Activated B cell treated with CpG ODN at 0.5 μM for 24 hours (primary cell): ENCODE results near the gene JARID2. TPM values are rescaled to one million over a fixed set of nuclear protein-coding genes. Genes with fewer than 3 reads are reported as not detected.
A peak's percentile ranks its signal among the peaks of the same experiment; 100 is the strongest.

ENCODE experiments used
- ATAC-seq: fragments of 200-7000 bp; cut with Tn5 transposase; one replicate; pipeline ENCODE4 v1.10.0; 2021; ENCODE audit warnings: low read depth, mild to moderate bottlenecking, moderate library complexity
- CTCF ChIA-PET: fragments of 350-600 bp; sonication (Branson Sonifier 250); formaldehyde crosslinking; loops from one replicate; lab custom pipeline; 2021; ENCODE audit warnings: antibody characterized with exemption; lab: Charles Lee
- POLR2A ChIA-PET: fragments of 350-600 bp; sonication (Branson Sonifier 250); formaldehyde crosslinking; loops from one replicate; lab custom pipeline; 2021; ENCODE audit warnings: antibody characterized with exemption; lab: Charles Lee
- DNase-seq: peaks from one replicate; pipeline ENCODE4 v3.0.0; 2022
- H3K27ac Mint-ChIP-seq: one replicate; pipeline ENCODE4 v1.8.0; 2020; ENCODE audit warnings: mixed read lengths
- H3K27me3 Mint-ChIP-seq: one replicate; pipeline ENCODE4 v1.8.0; 2021; ENCODE audit warnings: mixed read lengths
- H3K36me3 Mint-ChIP-seq: one replicate; pipeline ENCODE4 v1.8.0; 2021; ENCODE audit warnings: low read depth, mixed read lengths
- H3K4me1 Mint-ChIP-seq: one replicate; pipeline ENCODE4 v1.8.0; 2021; ENCODE audit warnings: mixed read lengths
- H3K4me3 Mint-ChIP-seq: one replicate; pipeline ENCODE4 v1.8.0; 2020; ENCODE audit warnings: mild to moderate bottlenecking, mixed read lengths
- H3K9me3 Mint-ChIP-seq: one replicate; pipeline ENCODE4 v1.8.0; 2020; ENCODE audit warnings: mixed read lengths
- intact Hi-C: fragments of 100-400 bp; cut with micrococcal nuclease; formaldehyde crosslinking; loops from one replicate; pipeline ENCODE4 v1.15.1; 2024
- total RNA-seq: library from RNA; stranded (reverse); gene quantifications from 2 replicates; pipeline ENCODE4 v1.2.3, GENCODE V29; 2022
- TF ChIP-seq, protein P1 (sequence below): fragments of 200-600 bp; IDR thresholded peaks from one replicate; pipeline ENCODE4 v1.8.0; 2022; ENCODE audit warnings: antibody characterized with exemption, mild to moderate bottlenecking

Gene JARID2
- total RNA-seq, 1 donor from 2014 or later, result 28.5 TPM

DNA sequence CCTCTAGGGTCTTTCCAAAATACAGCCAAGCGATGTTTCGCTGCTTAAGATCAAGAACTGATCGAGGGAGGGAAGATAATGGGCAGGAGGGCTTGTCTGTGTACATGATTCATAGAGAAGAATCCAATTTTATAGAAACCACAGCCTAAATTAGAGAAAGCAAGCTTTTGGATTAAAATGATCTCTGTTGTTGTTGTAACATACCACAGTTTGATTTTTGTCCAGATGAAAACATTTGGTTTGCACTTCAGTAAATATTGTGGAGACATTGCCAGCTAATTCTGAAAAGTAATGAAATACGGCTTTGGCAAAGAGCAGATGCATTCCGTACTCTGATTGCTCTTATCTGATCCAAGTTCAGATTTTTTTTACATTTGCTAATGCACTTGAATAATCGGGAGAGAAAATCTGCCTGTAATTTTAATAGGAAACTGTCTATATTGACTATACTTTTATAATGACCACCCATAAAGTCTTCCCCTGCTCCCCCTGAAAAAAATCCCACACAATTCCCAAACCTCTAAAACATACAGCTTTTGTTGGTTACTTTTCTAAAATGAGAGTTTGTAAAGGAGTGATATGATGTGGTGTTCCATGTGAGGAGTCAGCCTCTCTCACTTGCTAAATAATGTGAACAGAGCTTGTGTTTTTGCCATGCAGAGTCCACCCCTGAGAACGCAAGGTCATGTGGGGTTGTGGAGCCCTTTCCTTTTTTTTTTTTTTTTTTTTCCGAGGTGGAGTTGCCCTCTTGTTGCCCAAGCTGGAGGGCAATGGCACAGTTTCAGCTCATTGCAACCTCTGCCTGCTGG is 217.1 kb downstream of the JARID2 start:
- no peak overlapping the region for H3K27ac Mint-ChIP-seq
- H3K27me3 Mint-ChIP-seq, result no peaks in the 10 kb centered on the region
- H3K4me1 Mint-ChIP-seq, result peaks cover 54% of the 10 kb centered on the region
- H3K4me3 Mint-ChIP-seq, result no peak overlapping the region
- no peak for DNase-seq
- ChIA-PET CTCF (interaction anchor here (0.8 to 2.2 kb wide), 5 partner anchors 13 to 1584 kb away, joined by 3 to 6 read pairs (median 3); no protein-coding TSS in a partner anchor), POLR2A (no interaction called here)
- TF ChIP-seq, protein P1, sequence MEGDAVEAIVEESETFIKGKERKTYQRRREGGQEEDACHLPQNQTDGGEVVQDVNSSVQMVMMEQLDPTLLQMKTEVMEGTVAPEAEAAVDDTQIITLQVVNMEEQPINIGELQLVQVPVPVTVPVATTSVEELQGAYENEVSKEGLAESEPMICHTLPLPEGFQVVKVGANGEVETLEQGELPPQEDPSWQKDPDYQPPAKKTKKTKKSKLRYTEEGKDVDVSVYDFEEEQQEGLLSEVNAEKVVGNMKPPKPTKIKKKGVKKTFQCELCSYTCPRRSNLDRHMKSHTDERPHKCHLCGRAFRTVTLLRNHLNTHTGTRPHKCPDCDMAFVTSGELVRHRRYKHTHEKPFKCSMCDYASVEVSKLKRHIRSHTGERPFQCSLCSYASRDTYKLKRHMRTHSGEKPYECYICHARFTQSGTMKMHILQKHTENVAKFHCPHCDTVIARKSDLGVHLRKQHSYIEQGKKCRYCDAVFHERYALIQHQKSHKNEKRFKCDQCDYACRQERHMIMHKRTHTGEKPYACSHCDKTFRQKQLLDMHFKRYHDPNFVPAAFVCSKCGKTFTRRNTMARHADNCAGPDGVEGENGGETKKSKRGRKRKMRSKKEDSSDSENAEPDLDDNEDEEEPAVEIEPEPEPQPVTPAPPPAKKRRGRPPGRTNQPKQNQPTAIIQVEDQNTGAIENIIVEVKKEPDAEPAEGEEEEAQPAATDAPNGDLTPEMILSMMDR, result no peak
- no peak for ATAC-seq
- peaks cover 26% of the 10 kb centered on the region for H3K36me3 Mint-ChIP-seq
- intact Hi-C loops, result loop anchor here (5.0 kb wide), 1 partner anchor 216 kb away; the partner anchor contains the start of gene JARID2
- H3K9me3 Mint-ChIP-seq, result no peaks in the 10 kb centered on the region

DNA sequence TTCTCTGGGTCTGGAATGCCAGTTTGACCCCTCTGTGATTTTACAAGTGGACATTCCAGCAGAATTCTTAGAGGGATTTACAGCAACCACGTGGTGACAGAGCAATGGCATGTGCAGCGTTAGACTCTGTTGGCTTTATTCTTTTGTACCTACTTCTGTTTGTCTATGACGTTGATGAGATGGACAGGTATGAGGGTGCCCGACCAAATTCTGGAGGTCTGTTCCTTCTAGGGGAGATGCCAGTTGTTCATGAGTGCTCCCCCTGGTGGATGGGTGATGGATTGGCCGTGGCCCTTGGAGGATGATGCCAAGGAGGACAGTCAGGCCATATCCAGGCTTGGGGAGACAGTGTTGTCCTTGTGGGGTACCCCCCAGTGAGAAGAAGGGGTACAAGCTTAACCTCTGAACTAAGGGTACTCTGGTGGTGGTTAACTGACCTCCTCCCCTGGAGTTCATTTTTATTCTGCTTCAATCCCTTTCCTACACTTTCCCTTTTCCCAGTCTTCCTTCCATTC is 218.4 kb downstream of the JARID2 start:
- H3K4me1 Mint-ChIP-seq, result peaks cover 40% of the 10 kb centered on the region
- CTCF ChIA-PET, result interaction anchor here (0.5 to 2.2 kb wide), 6 partner anchors 12 to 1586 kb away, joined by 3 to 6 read pairs (median 3); no protein-coding TSS in a partner anchor
- H3K27ac Mint-ChIP-seq, result no peak overlapping the region

DNA sequence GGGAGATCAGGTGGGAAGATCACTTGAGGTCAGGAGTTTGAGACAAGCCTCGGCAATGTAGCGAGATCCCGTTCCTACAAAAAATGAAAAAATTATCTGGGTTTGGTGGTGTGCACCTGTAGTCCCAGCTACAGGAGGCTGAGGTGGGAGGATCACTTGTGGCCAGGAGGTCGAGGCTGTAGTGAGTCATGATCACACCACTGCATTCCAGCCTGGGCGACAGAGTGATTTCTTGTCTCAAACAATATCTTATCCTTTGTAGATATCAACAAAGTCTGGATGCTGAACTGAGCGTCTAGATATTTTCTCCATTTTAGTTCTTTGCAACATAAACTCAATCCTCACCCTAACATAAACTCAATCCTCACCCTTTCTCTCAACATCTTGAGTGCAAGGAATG is 219.3 kb downstream of the JARID2 start:
- DNase-seq (no peak), ATAC-seq (no peak)
- intact Hi-C loops, result no loop called here
- no peak overlapping the region for H3K27ac Mint-ChIP-seq
- ChIA-PET CTCF (no interaction called here), POLR2A (no interaction called here)
- TF ChIP-seq, protein P1, result no peak
- no peak overlapping the region for H3K4me3 Mint-ChIP-seq
- H3K9me3 Mint-ChIP-seq, result no peaks in the 10 kb centered on the region
- H3K4me1 Mint-ChIP-seq, result peaks cover 31% of the 10 kb centered on the region
- H3K36me3 Mint-ChIP-seq, result peaks cover 32% of the 10 kb centered on the region
- H3K27me3 Mint-ChIP-seq, result no peaks in the 10 kb centered on the region

More for the DNA sequence above, 218.4 kb downstream of the JARID2 start:
- no peaks in the 10 kb centered on the region for H3K9me3 Mint-ChIP-seq
- peaks cover 37% of the 10 kb centered on the region for H3K36me3 Mint-ChIP-seq
- POLR2A ChIA-PET, result no interaction called here
- intact Hi-C loops, result loop anchor here (1.0 to 5.0 kb wide), 3 partner anchors 217 to 1669 kb away; partner anchors contain the start of gene JARID2
- no peaks in the 10 kb centered on the region for H3K27me3 Mint-ChIP-seq
- ATAC-seq (peak; percentile 72), DNase-seq (peak; percentile 24)
- TF ChIP-seq, protein P1, result peak; percentile 53
- no peak overlapping the region for H3K4me3 Mint-ChIP-seq

DNA sequence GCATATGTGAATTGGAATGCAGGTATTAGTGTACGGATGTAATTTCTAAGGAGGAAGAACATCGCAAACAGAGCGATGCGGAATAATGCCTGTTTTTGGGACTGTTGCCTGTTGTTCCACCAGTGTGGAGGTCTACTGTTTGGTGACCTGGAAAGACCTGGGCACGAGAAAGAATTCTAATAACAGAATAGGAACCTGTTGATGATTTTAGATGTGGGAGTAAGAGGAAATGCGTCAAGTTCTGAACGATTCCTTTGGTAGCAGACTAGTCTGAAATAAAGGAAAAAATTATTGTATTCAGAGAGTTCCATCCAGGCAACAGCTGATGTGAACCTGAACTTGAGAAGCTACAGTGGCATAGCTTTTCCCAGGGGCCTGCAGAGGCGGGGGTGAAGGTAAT is 224.9 kb downstream of the JARID2 start:
- DNase-seq, result no peak
- ChIA-PET POLR2A (no interaction called here), CTCF (no interaction called here)
- Mint-ChIP-seq H3K27me3 (no peaks in the 10 kb centered on the region), H3K27ac (no peak overlapping the region), H3K4me3 (no peak overlapping the region), H3K36me3 (peaks cover 56% of the 10 kb centered on the region), H3K4me1 (peaks cover 27% of the 10 kb centered on the region), H3K9me3 (no peaks in the 10 kb centered on the region)
- no peak for ATAC-seq
- intact Hi-C loops, result no loop called here
- TF ChIP-seq, protein P1, result no peak

DNA sequence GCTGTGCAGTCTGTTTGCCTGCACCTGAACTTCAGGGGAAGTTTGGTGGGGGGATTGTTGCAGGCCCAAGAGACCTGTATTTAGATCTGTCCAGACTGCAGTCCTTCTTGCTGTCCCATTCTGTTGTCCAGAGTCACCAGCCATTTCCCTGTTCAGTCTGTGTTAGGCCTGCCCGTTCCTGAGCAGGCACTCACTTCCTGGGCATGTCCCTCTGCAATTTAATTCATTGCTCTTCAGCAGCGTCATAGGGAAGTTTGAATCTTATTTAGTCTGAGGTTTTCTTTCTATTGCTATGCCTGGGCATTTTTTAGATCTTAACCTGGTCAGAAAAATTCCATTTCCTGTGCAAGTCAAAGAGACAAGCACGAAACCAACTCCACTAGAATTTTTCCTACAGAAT is 226.8 kb downstream of the JARID2 start:
- no peak overlapping the region for H3K27ac Mint-ChIP-seq
- DNase-seq (no peak), ATAC-seq (no peak)
- ChIA-PET CTCF (no interaction called here), POLR2A (no interaction called here)
- no peaks in the 10 kb centered on the region for H3K27me3 Mint-ChIP-seq
- peaks cover 28% of the 10 kb centered on the region for H3K4me1 Mint-ChIP-seq
- intact Hi-C loops, result no loop called here
- TF ChIP-seq, protein P1, result no peak
- H3K9me3 Mint-ChIP-seq, result no peaks in the 10 kb centered on the region
- H3K4me3 Mint-ChIP-seq, result no peak overlapping the region
- H3K36me3 Mint-ChIP-seq, result peaks cover 62% of the 10 kb centered on the region
